ENCODE results near the gene POC1A. TPM values are rescaled to one million over a fixed set of nuclear protein-coding genes. Genes with fewer than 3 reads are reported as not detected.

POC1A gene
- total and polyA plus RNA-seq, 10 of the 15 experiments (the other 5 are each of a cell fraction or from before 2014, with no cell fraction given): 8.5 to 49.8 (median 23.5) TPM

DNA sequence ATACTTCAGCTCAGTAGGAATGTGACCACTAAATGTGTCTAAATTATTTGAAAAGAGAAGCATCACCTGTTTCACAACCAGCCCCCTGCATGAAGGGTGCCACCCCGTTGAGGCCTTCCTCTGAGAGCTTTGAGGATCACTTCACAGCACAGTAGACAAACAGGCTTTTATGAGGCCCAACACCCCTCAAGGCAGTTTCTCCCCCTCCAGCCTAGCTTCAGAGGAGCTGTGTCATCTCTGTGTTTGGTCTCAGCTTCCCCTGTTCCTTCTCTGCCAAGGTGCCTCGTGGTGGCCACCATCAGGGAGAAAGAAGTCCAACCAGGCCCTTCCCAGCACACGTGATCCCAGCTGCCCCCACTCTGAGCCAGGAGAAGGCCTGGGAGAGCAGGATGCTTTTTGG, 76.3 kb downstream of the POC1A start:
- CTCF ChIA-PET: interaction anchor here (0.9 kb wide), 1 partner anchor 74 kb away, joined by 3 read pairs; no protein-coding TSS in a partner anchor

More for the DNA sequence above, 76.3 kb downstream of the POC1A start:
- in situ Hi-C loops (cut with MboI) (no loop called here), intact Hi-C loops (cut with micrococcal nuclease; ENCODE audit: unreplicated experiment) (no loop called here)
- TF ChIP-seq MEF2A (IDR thresholded peaks at IDR 0.05; ENCODE audit: insufficient read depth, low read depth, low read length) (no peak), GABPA (IDR thresholded peaks at IDR 0.05; ENCODE audit: low read depth) (no peak), YY1 (IDR thresholded peaks at IDR 0.05; ENCODE audit: low read depth, low read length) (no peak), EED (IDR thresholded peaks at IDR 0.05; ENCODE audit: low read depth) (no peak), TCF3 (IDR thresholded peaks at IDR 0.05; ENCODE audit: borderline replicate concordance, insufficient read depth, low read depth, low read length) (no peak), SMARCA5 (IDR thresholded peaks at IDR 0.05) (no peak), SIN3A (IDR thresholded peaks at IDR 0.05; ENCODE audit: low read depth, low read length) (no peak), CBFB (IDR thresholded peaks at IDR 0.05; ENCODE audit: low read depth) (no peak), SRF (IDR thresholded peaks at IDR 0.05; ENCODE audit: low read depth in 2 of 2, low read length in 2 of 2) (no peak), ZSCAN29 (IDR thresholded peaks at IDR 0.05) (no peak)
- TF ChIP-seq, protein P1, sequence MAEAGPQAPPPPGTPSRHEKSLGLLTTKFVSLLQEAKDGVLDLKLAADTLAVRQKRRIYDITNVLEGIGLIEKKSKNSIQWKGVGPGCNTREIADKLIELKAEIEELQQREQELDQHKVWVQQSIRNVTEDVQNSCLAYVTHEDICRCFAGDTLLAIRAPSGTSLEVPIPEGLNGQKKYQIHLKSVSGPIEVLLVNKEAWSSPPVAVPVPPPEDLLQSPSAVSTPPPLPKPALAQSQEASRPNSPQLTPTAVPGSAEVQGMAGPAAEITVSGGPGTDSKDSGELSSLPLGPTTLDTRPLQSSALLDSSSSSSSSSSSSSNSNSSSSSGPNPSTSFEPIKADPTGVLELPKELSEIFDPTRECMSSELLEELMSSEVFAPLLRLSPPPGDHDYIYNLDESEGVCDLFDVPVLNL (IDR thresholded peaks at IDR 0.05; ENCODE audit: low read depth, low read length): no peak
- H3K79me2 ChIP-seq (ENCODE audit: control insufficient read depth, insufficient read depth, low read length): no peaks in the 10 kb centered on the region
- no peak overlapping the region for H3K27ac ChIP-seq (ENCODE audit: control insufficient read depth, insufficient read depth)
- ChIA-PET POLR2A (no interaction called here), SMC1A (ENCODE audit: uncharacterized antibody, unreplicated experiment) (no interaction called here), RAD21 (ENCODE audit: unreplicated experiment) (interaction anchor here (0.7 kb wide), 1 partner anchor 25 kb away, joined by 3 read pairs; no protein-coding TSS in a partner anchor)
- ATAC-seq: no peak
- H3K9ac ChIP-seq (ENCODE audit: control insufficient read depth, insufficient read depth, low read length): no peak overlapping the region
- FAIRE-seq: no peak
- H3K9me3 ChIP-seq (replicated peaks; ENCODE audit: control insufficient read depth, insufficient read depth, low read length): no peaks in the 10 kb centered on the region
- H3K4me1 ChIP-seq (ENCODE audit: control insufficient read depth, insufficient read depth, low read length): no peaks in the 10 kb centered on the region
- no peak overlapping the region for H2AFZ ChIP-seq (ENCODE audit: control insufficient read depth, low read depth, low read length)
- no peak overlapping the region for H3K4me3 ChIP-seq
- DNase-seq (ENCODE audit: low read depth, low spot score): no peak
- no TSS peak for BruUV-seq (replicated peaks)
- no peak overlapping the region for H3K4me2 ChIP-seq (ENCODE audit: control insufficient read depth, insufficient read depth)
- H4K20me1 ChIP-seq (ENCODE audit: control insufficient read depth, insufficient read depth): no peaks in the 10 kb centered on the region
- 33% methylated on average over 3 of the region's 3 CpGs for WGBS (ENCODE audit: insufficient coverage, insufficient replicate concordance, low lambda C conversion rate, missing lambda C conversion rate)
- peaks cover 0 to 3% of the 10 kb centered on the region in 2 experiments; a peak in 3 of 4 replicates for H3K36me3 ChIP-seq (ENCODE audit: control insufficient read depth in 2 of 2, insufficient read depth in 2 of 2, low read length in 1 of 2)
- no peaks in the 10 kb centered on the region for H3K27me3 ChIP-seq (replicated peaks in 1 of 2; ENCODE audit: control insufficient read depth in 2 of 2, insufficient read depth in 2 of 2, low read length in 1 of 2)

All from GM12878 (cell line).